Activated CD4-positive, alpha-beta T cell treated with anti-CD3 and anti-CD28 coated beads, Interleukin-2, Interleukin-4, amounts not matched to agents 100 ng/mL and 50 ng/mL, durations not matched to agents 16 hours and 8 hours (primary cell): Measurements from ENCODE around the gene GPR180.
"Not testable (repeated sequence)": the region's sequence is repeated elsewhere in the genome, so short reads cannot be mapped to it uniquely, and the experiment has no call there.

ENCODE experiments used
- DNase-seq: peaks from one replicate; pipeline ENCODE4 v3.0.0-alpha.2; 2020; ENCODE audit warnings: low spot score

Gene GPR180

DNA sequence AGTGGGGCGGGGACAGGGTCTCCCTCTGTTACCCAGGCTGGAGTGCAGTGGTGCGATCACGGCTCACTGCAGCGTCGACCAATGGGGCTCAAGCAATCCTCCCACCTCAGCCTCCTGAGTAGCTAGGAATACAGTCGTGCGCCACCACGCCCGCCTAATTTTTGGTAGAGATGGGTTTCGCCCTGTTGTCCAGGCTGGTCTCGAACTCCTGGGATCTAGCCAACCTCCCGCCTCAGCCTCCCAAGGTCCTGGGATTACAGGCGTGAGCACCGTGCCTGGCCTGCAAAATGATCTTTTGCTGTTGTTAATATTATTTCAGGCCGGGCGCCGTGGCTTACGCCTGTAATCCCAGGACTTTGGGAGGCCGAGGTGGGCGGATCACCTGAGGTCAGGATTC is 5.1 kb upstream of the GPR180 start:
- DNase-seq = no peak

DNA sequence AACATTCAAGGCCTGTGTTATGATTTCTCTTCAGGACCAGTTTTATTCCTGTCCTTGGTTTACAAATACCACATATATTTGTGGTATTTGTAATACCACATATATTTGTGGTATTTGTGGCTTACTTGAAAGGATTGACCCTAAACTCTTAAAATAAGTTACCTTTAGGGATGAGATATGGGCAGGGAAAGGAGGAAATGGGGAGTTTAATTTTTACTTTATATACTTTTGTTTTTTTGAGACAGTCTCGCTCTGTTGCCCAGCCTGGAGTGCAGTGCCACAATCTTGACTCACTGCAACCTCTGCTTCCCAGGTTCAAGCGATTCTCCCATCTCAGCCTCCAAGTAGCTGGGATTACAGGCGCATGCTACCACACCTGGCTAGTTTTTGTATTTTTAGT is 3.4 kb upstream of the GPR180 start:
- no peak for DNase-seq

- no peak for DNase-seq
Measured at GRCh38 chr13:94599877-94600276, 1.8 kb upstream of the GPR180 start.

GRCh38 chr13:94602467-94602866 is 810 bp downstream of the GPR180 start:
- DNase-seq = no peak

- DNase-seq = no peak
Measured at GRCh38 chr13:94607056-94607455, 5.4 kb downstream of the GPR180 start.

GRCh38 chr13:94607939-94608338 is 6.3 kb downstream of the GPR180 start:
- no peak for DNase-seq

DNA sequence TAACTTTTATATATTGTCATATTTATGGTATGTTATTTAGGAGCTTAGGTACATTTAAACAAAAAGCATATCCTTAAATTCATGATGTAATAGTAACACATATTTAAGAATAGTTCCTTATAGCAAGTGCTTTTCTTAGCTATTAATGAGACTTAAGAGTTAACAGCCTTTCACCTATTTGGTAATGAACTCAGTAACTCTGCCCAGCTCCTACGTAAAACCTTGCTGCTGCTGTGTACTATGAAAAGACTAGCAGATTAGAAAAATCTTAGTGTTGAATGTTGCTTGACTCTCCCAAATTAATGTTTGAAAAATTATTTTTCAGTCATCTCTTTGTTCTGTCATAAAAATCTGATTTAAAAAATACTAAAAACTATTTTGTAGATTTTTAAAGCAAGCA is 6.9 kb downstream of the GPR180 start:
- no peak for DNase-seq

GRCh38 chr13:94609196-94609595 is 7.5 kb downstream of the GPR180 start:
- DNase-seq = no peak

- DNase-seq = no peak
Measured at GRCh38 chr13:94610475-94610874, 8.8 kb downstream of the GPR180 start.

DNA sequence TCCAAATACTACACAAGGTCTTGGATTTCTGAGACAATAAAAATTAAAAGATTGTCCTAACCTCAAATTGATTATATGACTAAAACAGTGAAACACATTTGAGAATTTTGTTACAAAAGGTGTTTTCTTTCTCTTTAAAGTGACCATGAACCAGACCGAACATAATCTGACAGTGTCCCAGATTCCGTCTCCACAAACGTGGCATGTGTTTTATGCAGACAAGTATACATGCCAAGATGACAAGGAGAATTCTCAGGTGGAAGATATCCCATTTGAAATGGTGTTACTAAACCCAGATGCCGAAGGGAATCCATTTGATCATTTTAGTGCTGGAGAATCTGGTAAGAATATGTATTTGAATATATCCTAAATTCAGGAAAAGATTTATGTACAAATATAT is 10.4 kb downstream of the GPR180 start:
- no peak for DNase-seq

- no peak for DNase-seq
Measured at GRCh38 chr13:94613051-94613450, 11.4 kb downstream of the GPR180 start.

DNA sequence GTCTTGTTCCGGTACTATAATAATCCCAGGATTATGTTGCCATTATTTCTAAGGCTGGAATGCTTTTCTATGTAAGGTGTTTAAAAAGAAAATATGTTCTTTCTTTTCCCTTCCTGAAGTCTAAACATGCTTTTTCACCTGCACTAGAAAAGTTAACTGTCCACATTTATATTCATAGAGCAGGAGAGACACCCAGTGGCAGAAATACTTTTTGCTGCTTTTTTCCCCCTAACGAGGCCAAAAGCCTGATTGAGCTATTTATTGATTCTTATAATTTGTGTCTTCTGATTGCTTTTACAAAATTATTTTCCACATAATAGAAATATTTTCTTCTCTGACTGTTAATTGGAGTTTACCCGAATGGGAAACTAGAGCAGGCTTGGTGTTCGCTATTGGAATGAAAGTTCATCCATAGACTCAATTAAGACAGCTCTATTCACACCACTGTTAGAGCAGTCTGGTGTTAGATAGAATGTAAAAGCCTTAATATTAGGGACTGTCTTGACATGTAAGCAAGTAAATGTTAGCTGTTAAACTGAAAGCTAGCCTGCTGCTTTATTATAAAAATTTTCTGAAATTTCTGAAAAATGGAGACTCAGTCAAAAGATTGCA is 15.8 kb downstream of the GPR180 start:
- DNase-seq = peak; percentile 32

DNA sequence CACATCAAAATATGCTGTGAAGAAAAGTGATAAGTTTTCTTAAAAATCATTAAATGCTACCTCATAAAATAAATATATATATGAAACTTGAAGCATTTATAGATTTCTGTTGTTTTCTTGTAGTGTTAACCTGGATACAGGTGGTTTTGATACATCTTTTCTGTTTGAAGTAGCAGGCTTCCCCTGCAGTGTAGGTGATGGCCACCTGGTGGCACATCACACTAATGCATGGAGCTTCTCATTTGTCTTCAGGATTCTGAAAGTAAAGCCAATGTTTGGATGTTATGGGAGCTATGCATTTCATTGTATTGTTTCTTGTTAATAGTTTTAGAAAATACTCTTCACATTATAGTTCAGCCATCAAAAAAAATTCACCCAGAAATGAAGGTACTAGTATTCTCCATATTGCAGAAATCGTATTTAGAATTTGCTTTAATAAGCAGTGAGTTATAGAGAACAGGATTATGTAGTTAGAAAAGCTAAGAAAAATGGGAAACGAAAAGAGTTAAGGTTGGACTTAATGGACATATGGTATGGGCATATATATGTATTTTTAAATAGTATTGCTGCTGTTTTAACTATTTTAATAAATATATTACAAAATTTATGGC is 18.7 kb downstream of the GPR180 start:
- peak; percentile 20 for DNase-seq

GRCh38 chr13:94622344-94622743 is 20.7 kb downstream of the GPR180 start:
- no peak for DNase-seq

DNA sequence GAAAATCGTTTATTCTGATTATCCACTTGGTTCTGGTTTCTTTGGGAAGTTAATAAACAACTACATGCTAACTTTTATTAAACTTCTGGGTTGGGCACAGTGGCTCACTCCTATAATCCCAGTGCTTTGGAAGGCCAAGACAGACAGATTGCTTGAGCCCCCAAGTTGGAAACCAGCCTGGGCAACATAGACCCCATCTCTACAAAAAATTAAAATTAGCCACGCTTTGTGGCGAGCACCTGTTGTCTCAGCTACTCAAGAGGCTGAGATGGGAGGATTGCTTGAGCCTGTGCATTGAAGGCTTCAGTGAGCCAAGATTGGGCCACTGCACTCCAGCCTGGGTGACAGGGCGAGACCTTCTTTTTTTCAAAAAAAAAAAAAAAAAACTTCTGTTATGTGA is 21.7 kb downstream of the GPR180 start:
- DNase-seq = no peak

DNA sequence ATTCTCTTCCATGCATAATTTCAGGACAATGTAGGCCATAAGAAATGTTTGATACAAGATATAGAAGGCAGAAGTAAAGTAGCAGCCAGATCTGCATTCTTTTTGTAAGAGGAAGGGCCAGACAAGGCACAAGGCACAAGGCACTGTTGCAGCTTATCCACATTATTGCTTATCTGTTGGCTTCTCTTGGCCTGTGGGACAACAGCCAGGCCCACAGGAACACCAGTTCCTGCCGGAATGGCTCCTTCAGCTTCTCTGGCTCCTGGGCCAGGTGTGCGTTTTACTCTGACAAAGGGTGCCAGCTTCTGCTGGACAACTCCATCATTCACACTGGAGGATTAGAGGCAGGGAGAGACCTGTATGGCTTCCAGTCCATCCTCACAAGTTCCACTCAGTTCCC is 29.2 kb downstream of the GPR180 start:
- no peak for DNase-seq

GRCh38 chr13:94632226-94632980 is 30.7 kb downstream of the GPR180 start:
- DNase-seq = no peak

DNA sequence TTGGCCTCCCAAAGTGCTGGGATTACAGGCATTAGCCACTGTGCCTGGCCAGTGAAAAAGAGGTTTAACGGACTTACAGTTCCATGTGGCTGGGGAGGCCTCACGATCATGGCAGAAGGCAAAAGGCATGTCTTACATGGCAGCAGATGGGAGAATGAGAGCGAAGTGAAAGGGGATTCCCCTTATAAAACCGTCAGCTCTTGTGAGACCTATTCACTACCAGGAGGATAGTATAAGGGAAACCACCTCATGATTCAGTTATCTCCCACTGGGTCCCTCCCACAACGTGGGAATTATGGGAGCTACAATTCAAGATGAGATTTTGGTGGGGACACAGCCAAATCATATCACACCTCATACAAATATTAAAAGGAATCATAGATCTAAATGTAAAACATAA is 34.4 kb downstream of the GPR180 start:
- DNase-seq = not testable (repeated sequence)

DNA sequence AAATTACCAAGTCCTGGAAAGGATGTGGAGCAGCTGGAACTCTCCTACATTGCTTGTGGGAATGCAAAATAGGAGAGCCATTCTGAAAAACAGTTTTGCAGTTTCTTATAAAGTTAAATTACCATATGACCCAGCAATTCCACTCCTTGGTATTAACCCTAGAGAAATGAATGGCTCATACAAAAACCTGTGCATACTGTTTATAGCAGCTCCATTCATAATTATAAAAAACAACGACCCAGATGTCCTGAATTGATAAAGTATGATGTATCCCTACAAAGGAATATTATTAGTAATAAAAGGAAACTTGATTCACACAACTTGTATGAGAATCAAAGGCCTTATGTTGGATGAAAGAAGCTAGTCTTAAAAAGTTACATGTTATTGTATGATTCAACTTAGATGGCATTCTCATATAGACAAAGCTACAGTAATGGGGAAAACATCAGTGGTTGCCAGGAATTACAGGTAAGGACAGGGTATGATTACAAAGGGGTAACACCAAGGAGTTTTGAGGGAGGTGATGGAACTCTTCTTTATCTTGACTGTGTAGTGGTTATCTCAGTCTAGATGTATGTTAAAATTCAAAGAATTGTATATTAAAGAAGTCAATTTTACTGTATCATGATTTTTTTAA is 35.4 kb downstream of the GPR180 start:
- DNase-seq = no peak

DNA sequence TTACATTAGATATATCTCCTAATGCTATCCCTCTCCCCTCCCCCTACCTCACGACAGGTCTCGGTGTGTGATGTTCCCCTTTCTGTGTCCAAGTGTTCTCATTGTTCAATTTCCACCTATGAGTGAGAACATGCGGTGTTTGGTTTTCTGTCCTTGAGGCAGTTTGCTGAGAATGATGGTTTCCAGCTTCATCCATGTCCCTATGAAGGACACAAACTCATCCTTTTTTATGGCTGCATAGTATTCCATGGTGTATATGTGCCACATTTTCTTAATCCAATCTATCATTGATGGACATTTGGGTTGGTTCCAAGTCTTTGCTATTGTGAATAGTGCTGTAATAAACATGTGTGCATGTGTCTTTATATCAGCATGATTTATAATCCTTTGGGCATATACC is 36.0 kb downstream of the GPR180 start:
- DNase-seq = not testable (repeated sequence)

- no peak for DNase-seq
Measured at GRCh38 chr13:94640721-94641120, 39.1 kb downstream of the GPR180 start.

DNA sequence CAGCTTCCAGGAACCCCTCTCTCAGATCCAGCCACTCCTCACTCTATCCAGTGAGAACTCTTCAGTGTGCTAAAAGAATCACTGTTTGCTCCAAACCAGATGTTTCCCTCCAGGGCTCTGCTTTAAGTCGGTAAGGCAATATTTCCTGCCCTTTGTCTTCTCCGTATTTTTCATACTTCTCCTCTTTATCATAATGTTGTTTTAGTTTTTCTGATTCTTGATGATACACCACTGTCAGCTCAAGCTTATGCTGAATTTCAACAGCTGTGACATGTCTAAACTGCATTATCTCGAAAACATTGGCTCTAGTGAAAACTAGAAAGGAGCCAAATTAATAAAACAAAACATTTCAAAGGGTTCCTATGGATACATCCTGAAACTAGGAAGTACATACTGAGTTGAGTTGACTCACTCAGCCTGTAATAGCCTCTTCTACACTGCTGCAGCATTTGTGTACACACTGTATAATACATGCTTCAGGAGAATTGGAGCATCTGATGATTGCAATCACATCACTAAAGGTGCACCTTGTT is 39.8 kb downstream of the GPR180 start:
- no peak for DNase-seq

- DNase-seq = no peak
Measured at GRCh38 chr13:94646904-94647303, 45.2 kb downstream of the GPR180 start.
